Coronary artery (tissue), 2 donors: ENCODE results near the gene TRIB2.

Experiments
- DNase-seq: peaks from one replicate; pipeline ENCODE4 v3.0.0-alpha.2; 2017; ENCODE audit warnings: low spot score
- H3K27ac ChIP-seq, 2 donors: fragments of 200-600 bp; sonication (generic); one replicate each; pipeline ENCODE4 v1.5.1; 2016 to 2019
- H3K4me3 ChIP-seq: fragments of 200-600 bp; sonication (generic); 2 replicates; pipeline ENCODE4 v1.5.1; 2016; ENCODE audit warnings: mild to moderate bottlenecking, moderate library complexity
- CTCF ChIP-seq: fragments of 200-600 bp; sonication (generic); IDR thresholded peaks from one replicate; pipeline ENCODE4 v1.5.1; 2019; ENCODE audit warnings: antibody characterized with exemption

Gene TRIB2

DNA sequence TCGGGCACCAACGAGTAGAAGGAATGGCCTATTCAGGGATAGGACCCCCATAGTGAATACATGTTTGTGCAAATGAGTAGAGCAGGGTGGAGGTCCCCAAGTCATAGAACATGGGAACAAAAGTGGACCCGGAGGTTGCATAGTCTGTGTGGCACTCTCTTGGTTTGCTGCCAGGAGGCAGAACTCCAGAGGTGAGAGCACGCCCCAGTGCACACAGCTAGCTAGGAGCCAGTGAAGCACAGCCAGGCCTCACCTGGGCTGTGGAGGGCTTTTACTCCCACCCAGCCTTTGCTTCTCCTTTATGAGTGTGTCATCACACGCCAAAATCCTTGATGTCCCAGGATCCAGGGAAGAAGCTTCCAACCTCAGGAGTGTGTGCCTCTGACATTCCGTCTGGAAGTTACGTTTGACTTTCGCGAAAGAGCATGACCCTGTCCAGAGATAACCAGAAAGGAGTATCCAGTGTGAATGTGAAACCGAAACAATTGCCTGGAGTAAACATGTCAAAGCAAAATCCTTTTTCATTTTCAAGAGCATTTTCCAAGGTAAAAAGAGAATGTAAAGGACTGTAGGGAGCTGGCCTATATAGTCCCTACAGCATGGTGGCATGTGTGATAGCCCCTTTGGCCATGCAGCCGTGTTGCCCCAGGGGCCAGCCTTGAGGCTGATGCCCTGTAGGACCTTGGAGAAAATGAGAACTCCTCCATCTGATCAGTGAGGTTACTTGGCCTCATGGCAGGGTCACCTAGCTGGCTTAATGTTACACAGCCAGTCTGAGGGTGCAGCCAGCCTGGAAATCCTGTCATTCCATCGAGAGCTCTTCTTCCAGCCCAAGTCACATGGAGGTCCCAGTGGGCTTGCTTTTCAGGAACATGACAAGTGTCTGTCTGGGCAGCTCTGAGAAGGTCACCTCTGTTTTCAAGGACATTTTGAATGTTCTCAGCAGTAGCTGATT lies 8.8 kb downstream of the TRIB2 start:
- no peak for TF ChIP-seq CTCF
- no peak overlapping the region for H3K4me3 ChIP-seq
- no peak for DNase-seq
- H3K27ac ChIP-seq: peak overlapping the region in 1 of 2 donors; percentile 43

- no peak for TF ChIP-seq CTCF
- H3K4me3 ChIP-seq: no peak overlapping the region
- no peak overlapping the region for H3K27ac ChIP-seq
- DNase-seq: peak; percentile 49
These were observed 9.5 kb downstream of the TRIB2 start for GRCh38 chr2:12726271-12726670.

GRCh38 chr2:12727065-12727464 lies 10.3 kb downstream of the TRIB2 start:
- no peak for DNase-seq
- peak overlapping the region in 1 of 2 donors; percentile 25 for H3K27ac ChIP-seq
- TF ChIP-seq CTCF: no peak
- no peak overlapping the region for H3K4me3 ChIP-seq

- no peak for DNase-seq
- H3K4me3 ChIP-seq: no peak overlapping the region
- peak overlapping the region in 1 of 2 donors; percentile 25 for H3K27ac ChIP-seq
These were observed 10.9 kb downstream of the TRIB2 start for GRCh38 chr2:12727641-12728040.

GRCh38 chr2:12728221-12728777 lies 11.6 kb downstream of the TRIB2 start:
- H3K27ac ChIP-seq: peak overlapping the region in 1 of 2 donors; percentile 24

More at GRCh38 chr2:12727641-12728040, 10.9 kb downstream of the TRIB2 start:
- no peak for TF ChIP-seq CTCF

DNA sequence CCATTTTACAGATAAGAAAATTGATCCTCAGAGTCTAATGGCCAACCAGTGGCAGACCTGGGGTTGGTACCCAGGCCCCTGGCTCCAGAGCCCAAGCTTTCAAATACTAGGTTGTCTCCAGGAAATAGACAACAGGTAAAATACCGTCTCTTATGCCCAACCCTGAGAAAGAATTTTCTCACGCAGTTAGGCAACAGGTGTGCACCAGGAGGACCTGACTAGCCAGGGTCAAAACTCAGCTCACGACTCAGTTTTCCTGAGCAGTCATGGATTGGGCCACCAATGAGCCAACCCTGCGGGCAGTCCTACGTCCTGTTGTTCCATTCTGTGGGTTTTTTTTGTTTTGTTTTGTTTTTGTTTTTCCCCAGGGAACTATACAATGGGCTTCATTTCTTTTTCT lies 13.5 kb downstream of the TRIB2 start:
- DNase-seq: no peak
- TF ChIP-seq CTCF: no peak
- H3K27ac ChIP-seq: no peak overlapping the region

More at GRCh38 chr2:12728221-12728777, 11.6 kb downstream of the TRIB2 start:
- no peak for DNase-seq
- no peak for TF ChIP-seq CTCF
- no peak overlapping the region for H3K4me3 ChIP-seq

More for the DNA sequence above, 13.5 kb downstream of the TRIB2 start:
- no peak overlapping the region for H3K4me3 ChIP-seq
